ENCODE measurements around the gene HSPB6.
"Not testable (repeated sequence)": the region's sequence is repeated elsewhere in the genome, so short reads cannot be mapped to it uniquely, and the experiment has no call there.

The HSPB6 gene

GRCh38 chr19:35756377-35757230 is at the start of gene HSPB6:
Gene HSPB6 (minus strand): TSS chr19:35757029. CDS start chr19:35757008, 21 bp downstream.
- no peak for DNase-seq

GRCh38 chr19:35806597-35806996 is 49.8 kb upstream of the HSPB6 start:
- DNase-seq: no peak

GRCh38 chr19:35805526-35806102 is 48.8 kb upstream of the HSPB6 start:
- DNase-seq: peak; percentile 10 to 50

- DNase-seq: no peak
Measured at GRCh38 chr19:35801828-35802227, 45.0 kb upstream of the HSPB6 start.

- DNase-seq: no peak
Measured at GRCh38 chr19:35797663-35798062, 40.8 kb upstream of the HSPB6 start.

- DNase-seq: no peak
Measured at GRCh38 chr19:35796645-35797542, 40.1 kb upstream of the HSPB6 start.

- not testable (repeated sequence) for DNase-seq
Measured at GRCh38 chr19:35795564-35795963, 38.7 kb upstream of the HSPB6 start.

GRCh38 chr19:35793381-35794165 is 36.7 kb upstream of the HSPB6 start:
- DNase-seq: no peak

- no peak for DNase-seq
Measured at GRCh38 chr19:35792888-35793287, 36.1 kb upstream of the HSPB6 start.

GRCh38 chr19:35792312-35792711 is 35.5 kb upstream of the HSPB6 start:
- no peak for DNase-seq

GRCh38 chr19:35791814-35792279 is 35.0 kb upstream of the HSPB6 start:
- no peak for DNase-seq

GRCh38 chr19:35790981-35791813 is 34.4 kb upstream of the HSPB6 start:
- peak in 1 of 2 experiments; percentile 27 for DNase-seq

GRCh38 chr19:35789978-35790944 is 33.4 kb upstream of the HSPB6 start:
- no peak for DNase-seq

- no peak for DNase-seq
Measured at GRCh38 chr19:35789195-35789977, 32.6 kb upstream of the HSPB6 start.

- DNase-seq: no peak
Measured at GRCh38 chr19:35788205-35788960, 31.6 kb upstream of the HSPB6 start.

GRCh38 chr19:35787227-35787799 is 30.5 kb upstream of the HSPB6 start:
- no peak for DNase-seq

- peak in 1 of 2 experiments; percentile 29 for DNase-seq
Measured at GRCh38 chr19:35786299-35787160, 29.7 kb upstream of the HSPB6 start.
